ENCODE measurements around the gene KANSL1L. TPM values are rescaled to one million over a fixed set of nuclear protein-coding genes. Genes with fewer than 3 reads are reported as not detected.
"Not testable (repeated sequence)": the region's sequence is repeated elsewhere in the genome, so short reads cannot be mapped to it uniquely, and the experiment has no call there.

KANSL1L gene
- total RNA-seq, 1 experiment from 2014 or later, result 19.8 TPM

- not testable (repeated sequence) for DNase-seq (ENCODE audit: low read depth)
These were observed 5.9 kb upstream of the KANSL1L start for GRCh38 chr2:210177115-210177514.

DNA sequence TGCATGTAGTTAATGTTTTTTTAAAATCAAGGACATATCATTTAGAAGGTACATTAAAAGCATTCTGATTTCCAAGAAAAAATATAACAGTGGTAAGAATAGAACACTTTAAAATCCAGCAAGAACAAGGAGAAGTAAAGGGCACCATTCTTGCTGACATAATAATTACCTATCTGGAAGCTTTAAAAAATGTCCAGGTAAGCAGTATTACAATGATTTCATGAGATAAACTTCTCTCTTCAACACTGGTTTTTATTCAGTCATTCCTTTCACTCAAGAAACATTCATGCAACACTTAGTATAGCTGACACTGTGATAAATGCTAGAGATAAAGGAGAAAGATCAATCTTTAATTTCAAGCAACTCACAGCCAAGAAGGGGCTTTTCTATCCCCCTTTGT lies 2.9 kb upstream of the KANSL1L start:
- DNase-seq (ENCODE audit: low read depth), result no peak

DNA sequence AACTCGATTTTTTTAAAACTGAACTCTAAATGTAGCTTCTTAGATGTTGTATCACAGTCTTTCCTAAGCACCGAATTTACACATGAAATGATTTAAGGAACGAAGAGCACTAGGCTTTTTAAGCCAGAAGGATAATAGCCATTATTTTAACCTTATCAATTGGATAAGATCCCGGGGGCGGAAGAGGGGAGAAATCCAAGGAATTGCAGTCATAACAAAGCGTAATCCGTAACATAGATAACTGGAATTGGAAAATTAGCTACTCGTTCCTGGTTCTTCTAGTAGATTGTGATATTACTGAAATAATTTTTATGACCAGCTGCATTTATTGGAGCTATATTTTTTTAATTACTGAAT lies 988 bp upstream of the KANSL1L start:
- DNase-seq (ENCODE audit: low read depth), result no peak

GRCh38 chr2:210170446-210171303 lies 534 bp downstream of the KANSL1L start:
- DNase-seq (ENCODE audit: low read depth), result peak; percentile 97

GRCh38 chr2:210170196-210170445 lies 1.1 kb downstream of the KANSL1L start:
- no peak for DNase-seq (ENCODE audit: low read depth)

GRCh38 chr2:210169516-210170195 lies 1.6 kb downstream of the KANSL1L start:
- DNase-seq (ENCODE audit: low read depth), result peak; percentile 18

- DNase-seq (ENCODE audit: low read depth), result no peak
These were observed 4.0 kb downstream of the KANSL1L start for GRCh38 chr2:210167227-210167626.

GRCh38 chr2:210162466-210163124 lies 8.6 kb downstream of the KANSL1L start:
- DNase-seq (ENCODE audit: low read depth), result no peak

- no peak for DNase-seq (ENCODE audit: low read depth)
These were observed 12.2 kb downstream of the KANSL1L start for GRCh38 chr2:210159059-210159458.

- DNase-seq (ENCODE audit: low read depth), result no peak
These were observed 13.0 kb downstream of the KANSL1L start for GRCh38 chr2:210158236-210158635.

DNA sequence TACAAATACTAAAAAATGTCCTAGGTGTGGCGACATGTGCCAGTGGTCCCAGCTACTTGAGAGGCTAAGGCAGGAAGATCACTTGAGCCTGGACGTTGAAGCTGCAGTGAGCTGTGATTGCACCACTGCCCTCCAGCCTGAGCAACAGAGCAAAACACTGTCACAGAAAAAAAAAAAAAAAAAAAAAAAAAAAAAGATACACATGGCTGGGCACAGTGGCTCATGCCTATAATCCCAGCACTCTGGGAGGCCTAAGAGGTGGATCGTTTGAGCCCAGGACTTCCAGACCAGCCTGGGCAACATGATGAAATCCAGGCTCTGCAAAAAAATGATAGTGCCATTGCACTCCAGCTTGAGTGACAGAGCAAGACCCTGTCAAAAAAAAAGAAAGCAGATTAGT lies 13.7 kb downstream of the KANSL1L start:
- DNase-seq (ENCODE audit: low read depth), result no peak

DNA sequence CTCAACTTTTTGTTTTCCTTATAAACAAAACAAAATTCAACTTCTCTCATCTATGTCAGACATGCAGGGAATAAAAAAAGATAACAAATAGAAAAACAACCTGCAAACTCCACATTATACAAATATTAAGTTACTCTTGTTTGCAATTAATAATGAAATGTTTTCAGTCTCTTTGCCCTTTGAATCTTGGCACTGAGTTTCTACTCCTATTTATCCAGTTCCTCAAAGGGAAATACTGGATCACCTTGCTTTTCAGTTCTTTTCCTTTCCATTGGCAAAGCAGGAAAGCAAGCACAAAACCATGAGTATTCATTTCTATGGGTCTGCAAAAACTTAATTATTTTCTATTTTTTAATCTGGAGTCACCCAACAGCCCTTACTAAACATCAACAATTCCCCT lies 23.6 kb downstream of the KANSL1L start:
- DNase-seq (ENCODE audit: low read depth), result no peak

- DNase-seq (ENCODE audit: low read depth), result no peak
These were observed 39.0 kb downstream of the KANSL1L start for GRCh38 chr2:210132239-210132638.

- DNase-seq (ENCODE audit: low read depth), result no peak
These were observed 42.2 kb downstream of the KANSL1L start for GRCh38 chr2:210128961-210129360.

DNA sequence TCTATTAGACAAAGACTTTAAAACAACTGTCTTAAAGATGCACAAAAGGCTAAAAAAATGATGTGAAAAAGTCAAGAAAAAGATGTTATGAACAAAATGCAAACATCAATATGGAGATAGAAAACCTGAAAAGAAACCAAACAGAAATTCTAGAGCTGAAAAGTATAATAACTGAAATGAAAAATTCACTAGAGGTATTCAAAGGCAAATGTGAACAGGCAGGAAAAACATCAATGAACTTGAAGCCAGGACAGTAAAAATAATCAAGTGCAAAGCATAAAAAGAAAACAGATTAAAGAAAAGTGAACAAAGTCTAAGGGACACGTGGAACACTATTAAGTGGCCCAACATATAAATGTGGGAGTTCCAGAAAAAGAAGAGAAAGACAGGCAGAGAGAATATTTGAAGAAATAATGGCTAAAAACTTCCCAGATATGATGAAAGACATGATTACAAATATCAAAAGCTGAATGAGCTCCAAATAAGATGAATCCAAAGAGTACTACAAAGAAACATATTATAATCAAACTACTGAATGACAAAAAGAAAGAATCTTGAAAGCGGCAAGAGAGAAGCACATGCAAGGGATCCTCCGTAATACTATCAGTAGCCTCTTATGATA lies 57.5 kb downstream of the KANSL1L start:
- no peak for DNase-seq (ENCODE audit: low read depth)

DNA sequence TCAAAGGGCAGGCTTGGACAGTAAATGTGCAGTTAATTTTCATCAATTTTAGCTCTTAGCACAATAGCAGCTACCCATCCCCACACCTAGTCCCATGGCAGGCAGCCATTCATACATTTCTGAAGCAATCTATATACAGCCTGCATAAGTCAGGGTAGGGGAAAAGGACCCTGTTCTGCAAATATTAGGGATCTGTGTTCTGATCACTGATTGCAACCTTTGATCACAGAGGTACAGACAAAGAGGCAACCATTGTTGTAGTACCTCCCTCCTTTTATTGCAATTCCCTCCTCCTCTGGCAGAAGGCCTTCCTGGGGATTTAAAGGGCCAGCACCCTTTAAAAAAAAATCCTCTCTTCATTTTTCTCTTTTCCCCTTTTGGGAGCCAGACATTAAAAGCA lies 58.3 kb downstream of the KANSL1L start:
- no peak for DNase-seq (ENCODE audit: low read depth)

GRCh38 chr2:210099940-210100339 lies 71.3 kb downstream of the KANSL1L start:
- DNase-seq (ENCODE audit: low read depth), result no peak

- no peak for DNase-seq (ENCODE audit: low read depth)
These were observed 76.4 kb downstream of the KANSL1L start for GRCh38 chr2:210094787-210095186.

DNA sequence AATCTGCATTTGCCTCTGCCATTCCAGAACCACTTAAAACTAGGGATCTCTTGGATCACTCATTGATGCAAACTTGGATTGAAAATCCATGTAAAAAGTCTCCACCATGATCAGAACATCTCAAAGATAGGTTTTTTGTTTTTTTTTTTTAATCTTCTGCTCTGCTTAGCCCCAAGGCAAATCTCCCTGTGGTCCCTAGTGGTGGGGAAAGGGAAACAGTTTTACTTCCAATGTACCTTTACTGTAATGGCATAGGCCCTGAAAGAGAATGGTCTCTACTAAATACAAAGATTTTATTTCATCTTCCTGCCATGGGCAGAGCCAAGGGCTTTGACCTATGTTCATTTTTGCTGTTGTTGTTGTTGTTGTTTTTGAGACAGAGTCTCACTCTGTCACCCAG lies 78.4 kb downstream of the KANSL1L start:
- DNase-seq (ENCODE audit: low read depth), result no peak

DNA sequence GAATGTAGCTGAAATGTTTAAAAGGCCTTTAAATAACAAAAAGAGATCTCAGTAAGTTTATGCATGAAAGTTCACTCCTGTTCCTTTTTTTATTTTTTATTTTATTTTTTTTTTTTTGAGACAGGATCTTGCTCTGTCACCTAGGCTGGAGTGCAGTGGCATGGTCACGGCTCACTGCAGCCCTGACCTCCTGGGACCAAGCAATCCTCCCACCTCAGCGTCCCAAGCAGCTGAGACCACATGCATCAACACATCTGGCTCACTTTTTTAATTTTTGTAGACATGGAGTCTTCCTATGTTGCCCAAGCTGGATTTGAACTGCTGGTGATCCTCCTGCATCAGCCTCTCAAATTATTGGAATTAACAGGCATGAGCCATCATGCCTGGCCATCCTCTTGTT lies 84.3 kb downstream of the KANSL1L start:
- DNase-seq (ENCODE audit: low read depth), result no peak

- DNase-seq (ENCODE audit: low read depth), result peak; percentile 6
These were observed 84.9 kb downstream of the KANSL1L start for GRCh38 chr2:210086292-210086691.

DNA sequence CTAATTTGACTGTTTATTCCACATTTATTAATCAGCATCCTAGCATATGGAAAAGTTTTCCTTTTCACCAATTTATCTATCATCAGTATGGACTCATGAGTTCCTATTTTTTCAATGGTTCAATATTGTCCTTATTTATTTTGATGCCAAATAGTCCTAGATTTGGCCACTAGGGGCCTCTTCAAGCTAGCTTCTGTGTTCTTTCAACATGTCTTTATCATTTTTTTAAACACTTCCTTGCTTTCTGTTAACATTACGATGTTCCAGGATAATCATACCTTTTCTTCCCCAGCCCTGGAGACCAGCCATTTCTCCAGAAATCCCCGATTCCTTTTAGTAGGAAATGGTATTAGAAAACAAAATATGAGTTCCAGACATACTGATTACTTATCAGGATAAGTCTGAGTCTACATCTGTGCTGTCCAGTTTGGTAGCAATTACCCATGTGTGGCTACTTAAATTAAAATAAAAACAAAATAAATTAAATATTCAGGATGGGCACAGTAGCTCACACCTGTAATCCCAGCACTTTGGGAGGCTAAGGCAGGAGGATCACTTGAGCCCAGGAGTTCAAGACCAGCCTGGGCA lies 98.2 kb downstream of the KANSL1L start:
- DNase-seq (ENCODE audit: low read depth), result no peak
